ENCODE data around the gene CLHC1.
"Not testable (repeated sequence)": the region's sequence is repeated elsewhere in the genome, so short reads cannot be mapped to it uniquely, and the experiment has no call there.

CLHC1 gene

GRCh38 chr2:55223958-55224760, 7.9 kb downstream of the CLHC1 start:
- H3K4me3 ChIP-seq (ENCODE audit: low read depth, low read length): no peak overlapping the region
- no peak for TF ChIP-seq CTCF (IDR thresholded peaks at IDR 0.05; ENCODE audit: low read depth, low read length)
- no peak for DNase-seq (ENCODE audit: low read depth, low spot score)
- in situ Hi-C loops (cut with HindIII; ENCODE audit: low sequenced_read_pairs): no loop called here

GRCh38 chr2:55213822-55214221, 18.3 kb downstream of the CLHC1 start:
- TF ChIP-seq CTCF (IDR thresholded peaks at IDR 0.05; ENCODE audit: low read depth, low read length): no peak
- DNase-seq (ENCODE audit: low read depth, low spot score): no peak
- in situ Hi-C loops (cut with HindIII; ENCODE audit: low sequenced_read_pairs): no loop called here
- H3K4me3 ChIP-seq (ENCODE audit: low read depth, low read length): no peak overlapping the region

GRCh38 chr2:55204950-55205349, 27.1 kb downstream of the CLHC1 start:
- in situ Hi-C loops (cut with HindIII; ENCODE audit: low sequenced_read_pairs): no loop called here
- no peak for TF ChIP-seq CTCF (IDR thresholded peaks at IDR 0.05; ENCODE audit: low read depth, low read length)
- DNase-seq (ENCODE audit: low read depth, low spot score): no peak
- H3K4me3 ChIP-seq (ENCODE audit: low read depth, low read length): no peak overlapping the region

GRCh38 chr2:55204536-55204935, 27.6 kb downstream of the CLHC1 start:
- in situ Hi-C loops (cut with HindIII; ENCODE audit: low sequenced_read_pairs): no loop called here
- TF ChIP-seq CTCF (IDR thresholded peaks at IDR 0.05; ENCODE audit: low read depth, low read length): no peak
- no peak overlapping the region for H3K4me3 ChIP-seq (ENCODE audit: low read depth, low read length)

GRCh38 chr2:55200416-55200815, 31.7 kb downstream of the CLHC1 start:
- TF ChIP-seq CTCF (IDR thresholded peaks at IDR 0.05; ENCODE audit: low read depth, low read length): no peak
- no peak for DNase-seq (ENCODE audit: low read depth, low spot score)
- in situ Hi-C loops (cut with HindIII; ENCODE audit: low sequenced_read_pairs): no loop called here
- no peak overlapping the region for H3K4me3 ChIP-seq (ENCODE audit: low read depth, low read length)

More at GRCh38 chr2:55204536-55204935, 27.6 kb downstream of the CLHC1 start:
- DNase-seq (ENCODE audit: low read depth, low spot score): no peak

GRCh38 chr2:55196526-55196925, 35.6 kb downstream of the CLHC1 start:
- TF ChIP-seq CTCF (IDR thresholded peaks at IDR 0.05; ENCODE audit: low read depth, low read length): no peak

GRCh38 chr2:55191888-55192287, 40.2 kb downstream of the CLHC1 start:
- in situ Hi-C loops (cut with HindIII; ENCODE audit: low sequenced_read_pairs); H3K4me3 ChIP-seq (ENCODE audit: low read depth, low read length); DNase-seq (ENCODE audit: low read depth, low spot score): not testable (repeated sequence)

More at GRCh38 chr2:55196526-55196925, 35.6 kb downstream of the CLHC1 start:
- in situ Hi-C loops (cut with HindIII; ENCODE audit: low sequenced_read_pairs): no loop called here
- H3K4me3 ChIP-seq (ENCODE audit: low read depth, low read length): no peak overlapping the region
- DNase-seq (ENCODE audit: low read depth, low spot score): no peak

- in situ Hi-C loops (cut with HindIII; ENCODE audit: low sequenced_read_pairs); H3K4me3 ChIP-seq (ENCODE audit: low read depth, low read length); DNase-seq (ENCODE audit: low read depth, low spot score): not testable (repeated sequence)
Observed at GRCh38 chr2:55186837-55187236, 45.3 kb downstream of the CLHC1 start.

All from astrocyte of the spinal cord (primary cell).